IPS DF 6.9 (cell line): Measurements from ENCODE around the gene CCDC57.

Source experiments
- DNase-seq: peaks from one replicate; pipeline ENCODE4 v3.0.0-alpha.2; 2013; ENCODE audit warnings: low read depth, low spot score
- H3K27ac ChIP-seq: one replicate; pipeline ENCODE4 v1.5.1; 2013; ENCODE audit warnings: low read length, control low read depth
- H3K27me3 ChIP-seq: 2 replicates; pipeline ENCODE4 v1.6.1; 2013; ENCODE audit warnings: mild to moderate bottlenecking, low read length; ENCODE audit not compliant: control insufficient read depth, insufficient read depth
- H3K36me3 ChIP-seq: 2 replicates; pipeline ENCODE4 v1.6.1; 2013; ENCODE audit warnings: low read length; ENCODE audit not compliant: control insufficient read depth, insufficient read depth
- H3K4me1 ChIP-seq: 2 replicates; pipeline ENCODE4 v1.6.1; 2013; ENCODE audit warnings: low read length; ENCODE audit not compliant: control insufficient read depth, insufficient read depth
- H3K4me3 ChIP-seq: 2 replicates; pipeline ENCODE4 v1.5.1; 2013; ENCODE audit warnings: mild to moderate bottlenecking, low read length
- H3K9me3 ChIP-seq: 2 replicates; pipeline ENCODE4 v1.6.1; 2013; ENCODE audit warnings: low read length, inconsistent platforms; ENCODE audit not compliant: control insufficient read depth, insufficient read depth
- WGBS: extraction: QIAGEN DNeasy Blood & Tissue Kit; methylation state at CpG from one replicate; pipeline ENCODE4 v1.1.7; 2013; ENCODE audit warnings: mixed read lengths, missing lambda C conversion rate; ENCODE audit not compliant: insufficient read length, insufficient coverage; 5-methylcytosine and 5-hydroxymethylcytosine counted together

The CCDC57 gene

DNA sequence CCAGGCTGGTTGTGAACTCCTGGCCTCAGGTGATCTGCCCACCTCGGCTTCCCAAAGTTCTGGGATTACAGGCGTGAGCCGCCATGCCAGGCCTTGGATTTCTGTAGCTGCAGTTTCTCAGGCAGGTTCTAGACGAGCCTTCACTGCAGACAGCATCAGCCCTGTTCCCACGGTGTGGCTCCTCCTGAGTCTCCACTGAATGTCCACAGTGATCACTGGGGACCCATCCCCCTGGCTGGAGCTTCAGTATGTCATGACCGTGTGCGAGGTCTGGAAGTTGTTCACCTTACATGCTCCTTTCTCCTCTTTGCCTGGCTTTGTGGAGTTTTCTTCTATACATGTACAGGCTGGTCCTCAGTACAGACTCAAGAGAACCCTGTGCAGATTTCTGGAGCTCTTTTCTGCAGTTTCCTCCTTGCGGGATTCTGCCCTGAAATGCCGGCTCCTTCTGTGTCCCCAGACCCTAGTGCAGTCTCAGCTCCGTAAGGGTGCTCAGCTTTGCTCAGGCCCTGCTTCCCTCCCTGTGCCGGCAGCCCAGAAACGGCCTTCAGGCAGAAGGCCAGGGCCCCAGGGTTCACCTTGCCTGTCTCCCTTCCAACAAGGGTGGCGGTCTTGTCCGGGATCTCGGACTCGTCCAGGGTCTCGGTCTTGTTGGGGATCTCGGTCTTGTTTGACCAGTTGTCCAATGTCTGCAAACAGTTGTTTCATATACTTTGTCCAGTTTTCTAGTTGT, 100.3 kb downstream of the CCDC57 start:
- Histone ChIP-seq H3K4me3 (no peak overlapping the region), H3K27ac (no peak overlapping the region), H3K36me3 (0 out of 2 replicates have a peak, but pooled peaks cover 3% of the 10 kb centered on the region), H3K27me3 (no peaks in the 10 kb centered on the region), H3K4me1 (peaks cover 2% of the 10 kb centered on the region; the same call in 1 of the 2 replicates), H3K9me3 (no peaks in the 10 kb centered on the region)
- no peak for DNase-seq
- WGBS = no CpG with 5 or more reads among the region's 18 CpGs

DNA sequence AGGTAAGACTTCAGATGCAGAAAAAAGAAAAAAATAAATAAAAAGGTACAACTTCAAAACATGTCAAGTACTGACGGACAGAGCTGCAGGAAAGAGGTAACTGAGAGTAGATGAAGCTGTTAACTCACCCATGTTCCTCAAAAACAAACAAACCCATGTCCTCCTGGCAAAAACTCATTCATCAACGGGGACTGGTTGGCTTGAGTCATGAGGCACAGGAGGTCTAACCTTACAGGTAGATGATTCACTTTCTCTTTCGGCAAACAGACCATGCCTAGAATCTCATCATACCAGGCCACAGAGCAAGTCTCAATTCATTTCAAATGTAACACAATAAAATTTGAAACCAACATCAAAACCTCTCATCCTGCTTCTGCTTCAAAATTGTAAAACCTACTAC, 102.3 kb downstream of the CCDC57 start:
- Histone ChIP-seq H3K27ac (no peak overlapping the region), H3K4me3 (no peak overlapping the region)
- no CpG with 5 or more reads among the region's 3 CpGs for WGBS

DNA sequence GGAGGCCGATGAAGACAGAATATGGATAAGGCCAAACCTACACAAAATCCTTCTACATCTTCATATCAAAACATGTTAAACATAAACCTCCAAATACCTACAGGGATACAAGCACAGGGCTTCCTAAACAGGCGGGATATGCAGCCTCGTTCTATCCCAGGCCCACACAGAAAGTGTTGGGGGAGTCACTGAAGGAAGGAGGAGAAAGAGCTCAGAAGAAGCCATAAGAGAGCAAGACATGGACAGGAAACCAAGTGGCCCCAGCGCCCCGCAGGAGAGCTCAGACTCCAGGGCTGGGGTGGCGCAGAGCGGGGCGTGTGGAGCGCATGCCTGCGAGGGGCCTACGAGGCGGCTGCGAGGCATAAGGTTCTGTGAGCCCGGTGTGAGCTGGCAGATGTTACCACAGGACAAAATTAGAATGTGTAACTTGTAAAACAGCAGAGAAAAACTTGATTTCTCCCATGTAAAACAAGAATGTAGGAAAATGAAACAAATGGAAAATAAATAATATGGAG, 103.6 kb downstream of the CCDC57 start:
- no peak overlapping the region for H3K4me3 ChIP-seq
- no peak for DNase-seq
- H3K36me3 ChIP-seq = 0 out of 2 replicates have a peak, but pooled peaks cover 3% of the 10 kb centered on the region
- no peaks in the 10 kb centered on the region for H3K9me3 ChIP-seq
- WGBS = no CpG with 5 or more reads among the region's 14 CpGs
- H3K27ac ChIP-seq = no peak overlapping the region
- H3K4me1 ChIP-seq = peaks cover 12% of the 10 kb centered on the region
- H3K27me3 ChIP-seq = no peaks in the 10 kb centered on the region

More for the DNA sequence above, 102.3 kb downstream of the CCDC57 start:
- Histone ChIP-seq H3K9me3 (no peaks in the 10 kb centered on the region), H3K36me3 (0 out of 2 replicates have a peak, but pooled peaks cover 3% of the 10 kb centered on the region), H3K4me1 (peaks cover 11% of the 10 kb centered on the region), H3K27me3 (no peaks in the 10 kb centered on the region)
- DNase-seq = no peak

DNA sequence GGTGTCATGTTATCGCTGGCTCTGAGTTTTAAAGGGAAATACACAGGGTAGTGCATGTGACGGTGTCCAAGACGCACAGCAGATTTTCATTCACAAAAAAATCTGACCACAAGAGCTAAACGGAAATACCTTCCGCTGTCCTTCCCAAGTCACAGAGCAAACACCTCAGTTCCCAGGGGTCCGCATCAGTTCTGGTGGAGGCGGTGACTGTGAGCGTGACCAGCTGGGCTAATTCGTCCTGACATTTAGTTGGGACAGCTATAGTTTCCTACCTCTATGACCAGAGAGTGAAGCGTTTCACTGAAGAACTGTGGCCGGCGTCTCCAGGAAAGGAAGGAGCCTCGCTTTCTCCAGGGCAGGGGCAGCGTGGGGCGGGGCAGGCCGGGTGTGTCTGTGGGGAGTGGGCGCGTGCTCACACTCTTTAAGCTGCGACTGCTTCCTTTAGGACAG, 104.1 kb downstream of the CCDC57 start:
- Histone ChIP-seq H3K4me1 (peaks cover 14% of the 10 kb centered on the region), H3K4me3 (no peak overlapping the region), H3K27me3 (no peaks in the 10 kb centered on the region), H3K9me3 (no peaks in the 10 kb centered on the region), H3K36me3 (0 out of 2 replicates have a peak, but pooled peaks cover 3% of the 10 kb centered on the region), H3K27ac (no peak overlapping the region)
- no peak for DNase-seq
- no CpG with 5 or more reads among the region's 19 CpGs for WGBS

DNA sequence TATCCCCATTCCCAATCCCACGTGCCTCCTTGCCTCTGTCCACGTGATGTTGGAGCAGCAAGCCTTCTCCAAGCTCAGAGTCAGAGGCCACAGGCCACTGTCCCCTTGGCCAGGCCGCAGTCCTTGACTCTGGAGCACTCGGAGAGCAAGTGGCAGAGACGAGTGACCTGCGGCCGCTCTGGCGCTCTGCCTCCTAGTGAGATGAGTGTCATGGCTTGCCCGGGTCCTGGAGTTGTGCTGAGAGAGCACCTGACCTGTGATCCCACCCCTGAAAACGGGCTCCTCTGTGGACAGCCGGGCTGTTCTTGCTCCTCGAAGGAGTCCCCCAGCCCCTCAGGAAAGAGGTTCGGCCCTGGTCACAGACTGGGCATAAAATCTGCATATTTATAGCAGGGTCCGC, 104.6 kb downstream of the CCDC57 start:
- H3K27me3 ChIP-seq = no peaks in the 10 kb centered on the region
- no peak overlapping the region for H3K4me3 ChIP-seq
- H3K27ac ChIP-seq = no peak overlapping the region
- no peak for DNase-seq
- no peaks in the 10 kb centered on the region for H3K9me3 ChIP-seq
- H3K4me1 ChIP-seq = peaks cover 15% of the 10 kb centered on the region
- H3K36me3 ChIP-seq = 0 out of 2 replicates have a peak, but pooled peaks cover 3% of the 10 kb centered on the region
- WGBS = no CpG with 5 or more reads among the region's 14 CpGs

DNA sequence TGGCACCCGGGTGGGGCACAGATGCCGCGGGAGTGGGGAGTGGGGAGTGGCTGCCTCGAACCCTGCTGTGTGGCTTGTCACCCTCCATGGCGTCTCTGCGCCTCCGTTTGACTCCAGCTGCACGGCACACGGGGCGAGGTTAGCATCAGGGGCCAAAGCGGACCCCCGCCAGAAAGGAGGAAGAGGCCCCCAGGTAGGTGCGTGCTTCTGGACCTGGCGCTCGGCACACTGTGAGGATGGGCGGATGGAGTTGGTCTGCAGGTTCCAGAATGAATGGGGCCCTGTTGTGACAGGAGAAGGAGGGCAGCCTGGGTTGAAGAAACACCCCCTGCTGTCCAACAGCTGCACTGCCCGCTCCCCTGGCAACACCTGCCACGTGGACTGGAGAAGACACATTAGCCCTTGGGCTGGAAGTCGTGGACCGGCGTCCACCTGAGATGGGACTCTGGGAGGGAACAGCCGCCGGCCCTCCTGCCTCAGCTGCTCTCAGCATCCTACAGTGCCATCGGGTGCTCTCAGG, 105.2 kb downstream of the CCDC57 start:
- Histone ChIP-seq H3K9me3 (no peaks in the 10 kb centered on the region), H3K4me1 (peaks cover 18% of the 10 kb centered on the region), H3K4me3 (no peak overlapping the region), H3K27ac (no peak overlapping the region), H3K36me3 (peaks cover 3% of the 10 kb centered on the region; the same call in 1 of the 2 replicates), H3K27me3 (no peaks in the 10 kb centered on the region)
- no peak for DNase-seq
- WGBS = no CpG with 5 or more reads among the region's 24 CpGs

DNA sequence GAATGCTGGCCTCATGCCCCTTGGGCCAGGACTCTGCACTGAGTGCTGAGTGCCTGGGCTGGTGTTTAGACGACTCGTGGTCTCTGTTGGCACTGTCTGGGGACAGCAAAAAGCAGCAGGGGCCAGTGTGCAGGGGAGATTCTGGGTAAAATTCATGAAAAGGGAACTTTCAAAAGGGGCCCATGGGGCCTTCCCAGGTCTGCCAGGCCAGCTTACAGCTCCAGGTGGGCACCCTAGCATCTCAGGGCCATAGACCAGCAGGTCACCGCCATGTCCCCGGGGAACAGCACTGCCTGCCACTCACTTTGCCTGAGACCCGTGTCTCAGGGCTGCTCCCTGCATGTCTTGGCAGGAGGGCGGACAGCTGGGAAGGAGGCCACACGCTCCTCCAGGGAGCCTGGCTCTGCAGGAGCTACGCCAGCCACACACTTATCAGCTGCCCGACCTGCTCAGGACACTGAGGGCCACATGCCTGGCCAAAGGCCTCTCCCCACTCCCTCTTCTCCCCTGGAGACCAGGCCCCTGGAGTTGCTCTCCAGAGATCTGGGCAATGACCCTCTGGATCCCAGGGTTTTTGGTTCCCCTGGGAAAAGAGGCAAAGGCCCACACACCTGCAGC, 105.8 kb downstream of the CCDC57 start:
- WGBS = no CpG with 5 or more reads among the region's 9 CpGs
- H3K27me3 ChIP-seq = no peaks in the 10 kb centered on the region
- H3K4me1 ChIP-seq = peaks cover 18% of the 10 kb centered on the region
- DNase-seq = no peak
- no peaks in the 10 kb centered on the region for H3K9me3 ChIP-seq
- H3K36me3 ChIP-seq = peaks cover 3% of the 10 kb centered on the region; the same call in 1 of the 2 replicates
- H3K4me3 ChIP-seq = no peak overlapping the region
- no peak overlapping the region for H3K27ac ChIP-seq

DNA sequence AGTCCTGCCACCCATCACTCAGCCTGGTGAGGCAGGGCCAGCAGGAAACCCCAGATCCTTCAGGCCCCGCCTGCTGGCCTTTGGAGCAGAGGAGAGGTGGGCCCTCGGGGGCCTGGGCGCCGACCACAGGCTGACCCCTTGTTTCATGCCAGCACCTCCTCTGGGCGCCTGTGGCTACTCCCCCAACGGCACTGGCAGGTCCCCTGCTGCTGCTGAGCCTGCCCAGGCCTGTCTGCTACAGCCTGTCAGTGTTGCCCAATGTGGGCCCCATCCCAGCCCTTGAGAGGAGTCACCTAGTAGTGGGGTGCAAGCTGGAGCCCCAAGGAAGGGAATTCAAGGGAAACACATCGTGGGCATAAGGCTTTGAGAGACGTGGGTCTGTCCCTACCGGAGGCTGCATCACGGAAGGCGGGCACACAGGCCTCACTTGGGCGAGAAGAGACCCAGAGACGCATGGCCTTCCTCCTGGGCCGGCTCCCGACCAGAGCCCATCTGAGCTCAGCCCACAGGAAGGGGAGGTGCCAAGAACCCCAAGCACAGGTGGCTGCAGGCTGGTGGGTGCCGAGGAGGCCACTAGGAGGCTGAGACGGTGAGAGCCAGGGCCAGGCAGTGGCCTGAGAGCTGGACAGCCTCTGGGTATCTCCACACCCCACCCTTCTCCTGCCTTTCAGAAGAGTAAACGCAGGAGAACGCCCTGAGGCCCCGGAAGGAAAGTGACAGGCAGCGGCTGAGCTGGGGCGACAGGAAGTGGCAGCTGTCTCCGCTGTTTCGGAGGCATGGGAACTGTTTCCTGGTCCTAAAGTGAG, 106.6 kb downstream of the CCDC57 start:
- DNase-seq = peak; percentile 76
- H3K9me3 ChIP-seq = no peaks in the 10 kb centered on the region
- H3K4me3 ChIP-seq = no peak overlapping the region
- H3K27ac ChIP-seq = no peak overlapping the region
- peaks cover 18% of the 10 kb centered on the region for H3K4me1 ChIP-seq
- H3K27me3 ChIP-seq = no peaks in the 10 kb centered on the region
- H3K36me3 ChIP-seq = peaks cover 3% of the 10 kb centered on the region; the same call in 1 of the 2 replicates
- WGBS = no CpG with 5 or more reads among the region's 24 CpGs

DNA sequence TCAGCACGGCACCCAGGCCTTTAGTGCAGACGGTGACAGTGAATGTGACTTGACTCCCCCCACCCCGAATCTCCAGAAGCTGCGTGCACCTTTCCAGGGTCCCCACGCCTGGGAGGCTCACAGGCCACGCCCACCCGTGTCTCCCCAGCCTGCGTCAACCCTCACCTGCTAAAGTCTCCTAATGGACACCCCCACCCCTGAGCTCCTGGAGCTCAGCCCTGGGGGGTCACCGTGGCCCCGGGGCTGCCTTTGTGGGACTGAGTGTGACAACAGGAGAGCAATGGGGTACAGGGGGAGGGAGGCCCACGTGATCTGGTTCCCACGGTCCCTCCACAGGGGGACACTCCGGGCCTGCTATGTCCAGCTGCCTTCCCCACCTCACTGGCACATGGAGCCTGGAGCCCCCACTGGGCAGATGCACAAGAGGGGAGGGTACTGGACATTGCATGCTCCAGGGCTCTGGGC, 107.2 kb downstream of the CCDC57 start:
- Histone ChIP-seq H3K27me3 (no peaks in the 10 kb centered on the region), H3K9me3 (no peaks in the 10 kb centered on the region), H3K36me3 (peaks cover 3% of the 10 kb centered on the region; the same call in 1 of the 2 replicates), H3K4me1 (peaks cover 21% of the 10 kb centered on the region), H3K4me3 (no peak overlapping the region), H3K27ac (no peak overlapping the region)
- no peak for DNase-seq
- WGBS = no CpG with 5 or more reads among the region's 13 CpGs
